Measurements from ENCODE around the gene OAS2.

Gene OAS2, protein sequence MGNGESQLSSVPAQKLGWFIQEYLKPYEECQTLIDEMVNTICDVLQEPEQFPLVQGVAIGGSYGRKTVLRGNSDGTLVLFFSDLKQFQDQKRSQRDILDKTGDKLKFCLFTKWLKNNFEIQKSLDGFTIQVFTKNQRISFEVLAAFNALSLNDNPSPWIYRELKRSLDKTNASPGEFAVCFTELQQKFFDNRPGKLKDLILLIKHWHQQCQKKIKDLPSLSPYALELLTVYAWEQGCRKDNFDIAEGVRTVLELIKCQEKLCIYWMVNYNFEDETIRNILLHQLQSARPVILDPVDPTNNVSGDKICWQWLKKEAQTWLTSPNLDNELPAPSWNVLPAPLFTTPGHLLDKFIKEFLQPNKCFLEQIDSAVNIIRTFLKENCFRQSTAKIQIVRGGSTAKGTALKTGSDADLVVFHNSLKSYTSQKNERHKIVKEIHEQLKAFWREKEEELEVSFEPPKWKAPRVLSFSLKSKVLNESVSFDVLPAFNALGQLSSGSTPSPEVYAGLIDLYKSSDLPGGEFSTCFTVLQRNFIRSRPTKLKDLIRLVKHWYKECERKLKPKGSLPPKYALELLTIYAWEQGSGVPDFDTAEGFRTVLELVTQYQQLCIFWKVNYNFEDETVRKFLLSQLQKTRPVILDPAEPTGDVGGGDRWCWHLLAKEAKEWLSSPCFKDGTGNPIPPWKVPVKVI

DNA sequence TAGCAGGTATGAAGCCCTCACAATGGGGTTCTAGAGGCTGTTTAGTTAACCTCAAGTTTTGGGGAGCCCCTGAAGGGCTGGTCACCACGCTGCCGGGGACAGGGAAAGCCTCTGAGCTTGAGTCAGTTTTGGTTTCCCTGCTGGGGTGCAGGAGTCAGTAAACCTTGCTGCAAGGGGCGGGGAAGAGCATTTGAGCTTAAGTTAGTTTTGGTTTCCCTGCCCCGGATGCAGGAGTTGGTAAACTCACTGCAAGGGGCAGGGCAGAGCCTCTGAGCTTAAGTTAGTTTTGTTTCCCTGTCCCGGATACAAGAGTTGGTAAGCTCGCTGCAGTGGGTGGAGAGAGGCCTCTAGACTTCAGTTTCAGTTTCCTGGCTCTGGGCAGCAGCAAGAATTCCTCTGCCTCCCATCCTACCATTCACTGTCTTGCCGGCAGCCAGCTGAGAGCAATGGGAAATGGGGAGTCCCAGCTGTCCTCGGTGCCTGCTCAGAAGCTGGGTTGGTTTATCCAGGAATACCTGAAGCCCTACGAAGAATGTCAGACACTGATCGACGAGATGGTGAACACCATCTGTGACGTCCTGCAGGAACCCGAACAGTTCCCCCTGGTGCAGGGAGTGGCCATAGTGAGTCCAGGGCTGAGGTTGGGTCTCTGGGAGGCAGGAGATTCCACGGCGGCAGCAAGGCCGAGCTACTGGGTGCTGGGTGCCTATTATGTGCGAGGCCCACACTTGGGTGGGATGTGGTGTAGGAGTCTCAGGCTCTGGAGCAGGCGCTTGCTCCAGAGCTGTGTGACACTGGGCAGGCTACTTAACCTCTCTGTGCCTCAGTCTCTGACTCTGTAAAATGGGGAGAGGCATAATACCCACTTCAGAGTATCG, at the start of gene OAS2:
TSS of gene OAS2 (plus strand) at position 357 of the 878 bp plus-strand sequence. CDS start at position 447, 90 bp downstream.
- DNase-seq: peak; percentile 96 to 100 (median 98)

DNA sequence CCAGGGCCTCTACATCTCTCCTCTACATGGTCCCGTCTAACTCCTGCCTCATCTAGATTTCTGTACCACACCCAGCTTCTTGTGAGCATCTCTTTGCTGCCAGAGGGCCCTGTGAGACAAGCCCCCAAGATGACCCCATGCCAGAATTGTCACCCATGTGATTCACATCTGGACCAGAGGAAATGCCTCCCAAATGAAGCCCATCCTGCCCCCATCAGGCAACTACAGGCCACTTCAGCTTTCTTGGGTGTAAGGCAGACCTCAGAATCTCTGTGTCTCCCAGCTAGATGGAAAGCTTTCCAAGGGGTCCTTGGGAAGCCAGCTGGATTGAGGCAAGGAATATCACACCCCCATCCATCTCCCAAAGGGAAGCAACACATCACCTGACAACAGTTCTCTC, 49.3 kb upstream of the OAS2 start:
- no peak for DNase-seq

DNA sequence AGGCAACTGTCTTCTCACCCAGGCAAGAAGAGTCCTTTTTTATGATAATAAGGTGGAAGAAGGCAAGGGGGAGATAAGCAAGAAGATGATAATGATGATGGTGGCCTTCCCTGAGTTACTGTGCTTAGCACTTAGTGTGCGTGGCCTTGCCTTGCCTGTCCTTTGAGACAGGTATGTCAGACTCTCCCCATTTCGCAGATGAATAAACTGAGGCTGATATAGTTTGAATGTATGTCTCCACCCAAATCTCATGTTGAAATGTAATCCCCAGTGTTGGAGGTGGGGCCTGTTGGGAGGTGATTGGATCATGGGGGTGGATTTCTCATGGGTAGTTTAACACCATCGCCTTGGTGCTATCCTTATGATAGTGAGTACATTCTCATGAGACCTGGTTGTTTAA, 48.6 kb upstream of the OAS2 start:
- DNase-seq: no peak

DNA sequence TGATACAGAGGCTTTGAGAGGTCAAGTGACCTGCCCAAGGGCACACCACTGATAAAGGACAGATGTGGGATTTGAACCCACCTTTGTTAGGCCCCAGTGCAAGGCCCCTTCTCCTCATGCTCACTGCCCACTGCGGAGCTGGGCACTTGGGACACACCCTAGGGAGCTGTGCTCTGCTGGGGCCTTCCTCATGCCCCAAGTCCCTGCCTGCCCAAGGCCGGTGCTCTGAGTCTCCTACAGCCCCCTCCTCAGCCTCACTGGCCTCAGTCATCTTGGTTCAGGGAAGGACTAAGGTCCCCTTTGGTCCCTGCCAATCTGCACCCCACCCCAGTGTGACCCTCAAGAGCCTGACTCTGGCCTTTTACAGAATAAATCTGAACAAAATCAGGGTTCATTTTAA, 48.0 kb upstream of the OAS2 start:
- DNase-seq: no peak

DNA sequence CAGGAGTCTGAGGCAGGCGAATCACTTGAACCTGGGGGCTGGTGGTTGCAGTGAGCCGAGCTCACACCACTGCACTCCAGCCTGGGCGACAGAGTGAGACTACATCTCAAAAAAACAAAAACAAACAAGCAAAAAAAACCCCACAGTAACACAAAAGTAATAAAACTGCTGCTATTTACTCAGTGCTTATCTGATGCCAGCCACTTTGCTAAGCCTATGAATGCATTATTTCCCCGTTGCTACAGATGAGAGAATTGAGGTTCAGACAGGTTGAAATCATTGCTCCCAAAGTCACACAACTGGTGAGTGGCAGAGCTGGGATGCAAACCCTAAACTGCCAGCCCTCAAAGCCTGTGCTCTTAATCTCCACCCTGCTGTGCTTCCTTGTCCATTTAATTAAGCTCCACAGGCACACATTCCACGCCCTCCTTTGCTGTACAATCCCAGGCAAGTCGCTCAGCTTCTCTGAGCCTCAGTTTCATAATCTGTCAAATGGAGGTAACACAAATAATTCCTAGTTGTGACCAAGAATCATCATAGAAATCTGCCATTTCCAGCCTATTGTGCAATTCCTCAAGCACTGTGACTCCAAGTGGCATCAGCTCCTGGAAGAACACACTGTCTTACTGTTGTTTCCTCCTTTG, 45.7 kb upstream of the OAS2 start:
- DNase-seq: peak; percentile 24 to 39 (median 37)

DNA sequence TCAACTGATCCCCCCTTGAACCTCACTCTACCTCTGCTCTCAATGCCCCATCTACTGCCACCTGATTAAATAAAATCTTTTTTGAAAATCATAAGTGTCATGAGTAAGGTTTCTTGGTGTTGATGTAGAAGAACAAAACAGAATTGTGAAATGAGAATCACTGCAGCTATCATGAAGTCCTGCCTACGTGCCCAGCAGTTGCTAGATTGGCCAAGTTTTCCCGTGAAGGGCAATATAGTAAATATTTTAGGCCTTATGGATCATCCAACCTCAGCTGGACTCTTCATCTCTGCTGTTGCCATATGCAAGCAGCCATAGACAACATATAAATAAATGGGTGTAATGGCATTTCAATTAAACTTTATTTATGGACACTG, 45.2 kb upstream of the OAS2 start:
- DNase-seq: peak in 2 of 3 donors; percentile 40 to 48

DNA sequence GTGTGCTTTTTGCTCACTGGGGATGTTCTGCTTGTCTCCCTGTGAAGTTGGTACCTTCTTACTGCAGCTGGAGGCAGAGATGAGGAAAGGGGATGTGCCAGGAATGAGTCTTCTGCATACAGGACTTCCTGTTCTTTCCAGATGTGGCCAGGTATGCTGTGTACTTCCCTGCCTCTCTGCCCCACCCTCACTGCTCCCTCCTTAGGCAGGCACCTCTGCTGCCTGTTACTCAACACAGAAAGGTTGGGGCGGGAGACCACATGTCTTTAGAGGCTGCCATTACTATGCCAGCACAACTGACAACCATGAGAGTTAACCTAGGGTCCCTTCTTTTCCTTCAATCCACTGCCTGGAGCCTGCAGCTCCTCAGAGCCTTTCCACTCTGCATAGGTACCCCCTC, 42.1 kb upstream of the OAS2 start:
- no peak for DNase-seq

DNA sequence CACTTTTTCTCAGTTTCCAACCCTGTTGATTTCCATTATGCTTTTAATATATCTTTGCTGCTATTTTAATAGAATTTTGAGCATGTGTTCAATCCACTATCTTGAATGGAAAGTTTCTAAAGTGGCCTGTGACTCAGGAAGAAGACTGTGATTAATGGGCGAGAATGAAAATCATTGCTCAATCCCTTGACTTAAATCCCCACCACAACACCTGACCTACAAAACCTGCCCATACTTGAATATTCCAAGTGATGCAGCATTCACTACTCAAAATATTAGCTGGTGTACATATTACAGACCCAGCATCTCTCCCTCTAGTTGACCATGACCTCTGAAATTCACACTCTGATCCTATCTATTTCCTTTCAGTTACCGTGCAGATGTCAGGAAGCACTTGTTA, 41.4 kb upstream of the OAS2 start:
- peak in 2 of 3 donors; percentile 44 to 59 for DNase-seq

DNA sequence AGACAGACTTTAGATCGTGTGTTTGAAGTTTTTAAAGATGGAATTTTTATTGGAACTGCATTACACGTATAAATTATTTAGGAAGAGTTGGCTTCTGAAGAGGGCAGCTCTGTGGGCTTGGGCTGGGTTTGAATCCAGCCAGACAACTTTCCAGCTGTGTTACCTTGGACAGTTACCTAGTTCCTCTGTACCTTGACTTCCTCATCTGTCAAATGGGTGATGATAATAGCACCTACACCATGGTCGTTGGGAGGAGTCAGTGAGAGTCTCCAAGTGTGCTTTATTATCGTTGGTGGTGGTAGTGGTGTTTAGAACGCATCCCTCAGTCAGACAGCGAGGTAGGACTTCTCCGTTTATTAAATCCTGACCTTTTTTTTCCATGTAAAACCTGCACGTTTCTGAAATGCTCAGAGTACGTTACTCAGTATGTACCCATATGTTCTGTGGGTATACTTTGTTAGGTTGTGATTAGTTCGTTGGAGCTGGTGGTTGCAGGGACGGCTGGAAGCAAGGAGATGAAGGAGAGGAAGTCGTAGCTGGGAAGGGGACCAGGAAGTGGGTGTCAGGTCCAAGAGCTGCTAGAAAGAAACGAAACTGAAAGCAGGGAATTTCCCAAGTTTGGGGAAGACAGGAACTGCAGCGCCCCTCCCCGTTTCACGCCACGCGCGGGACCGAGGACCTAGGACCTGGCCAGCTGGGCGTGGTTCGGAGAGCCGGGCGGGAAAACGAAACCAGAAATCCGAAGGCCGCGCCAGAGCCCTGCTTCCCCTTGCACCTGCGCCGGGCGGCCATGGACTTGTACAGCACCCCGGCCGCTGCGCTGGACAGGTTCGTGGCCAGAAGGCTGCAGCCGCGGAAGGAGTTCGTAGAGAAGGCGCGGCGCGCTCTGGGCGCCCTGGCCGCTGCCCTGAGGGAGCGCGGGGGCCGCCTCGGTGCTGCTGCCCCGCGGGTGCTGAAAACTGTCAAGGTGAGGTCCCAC, 40.3 kb upstream of the OAS2 start, which contains the start of gene OAS3:
TSS of gene OAS3 (plus strand) at position 734 of the 979 bp plus-strand sequence. CDS start at position 791, 57 bp downstream.
- DNase-seq: peak; percentile 100

DNA sequence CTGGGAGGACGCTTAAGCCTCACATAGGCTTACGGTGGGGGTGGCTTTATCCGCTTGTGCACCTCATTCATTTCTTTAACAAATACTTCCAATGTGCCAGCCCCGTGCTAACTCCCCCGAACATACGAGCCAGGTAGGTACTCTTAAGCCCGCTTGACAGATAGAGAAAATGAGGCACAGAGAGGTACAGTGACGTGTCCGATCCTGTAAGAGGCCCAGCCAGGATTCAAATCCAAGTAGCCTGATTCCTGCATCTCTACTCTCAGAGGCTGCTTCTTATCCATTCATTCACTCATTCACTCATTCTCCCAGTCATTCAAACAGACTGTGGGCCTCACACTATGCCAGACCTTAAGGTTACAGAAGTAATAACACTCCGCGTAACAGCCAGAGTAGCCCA, 39.6 kb upstream of the OAS2 start:
- peak in 2 of 3 donors; percentile 32 to 40 for DNase-seq

DNA sequence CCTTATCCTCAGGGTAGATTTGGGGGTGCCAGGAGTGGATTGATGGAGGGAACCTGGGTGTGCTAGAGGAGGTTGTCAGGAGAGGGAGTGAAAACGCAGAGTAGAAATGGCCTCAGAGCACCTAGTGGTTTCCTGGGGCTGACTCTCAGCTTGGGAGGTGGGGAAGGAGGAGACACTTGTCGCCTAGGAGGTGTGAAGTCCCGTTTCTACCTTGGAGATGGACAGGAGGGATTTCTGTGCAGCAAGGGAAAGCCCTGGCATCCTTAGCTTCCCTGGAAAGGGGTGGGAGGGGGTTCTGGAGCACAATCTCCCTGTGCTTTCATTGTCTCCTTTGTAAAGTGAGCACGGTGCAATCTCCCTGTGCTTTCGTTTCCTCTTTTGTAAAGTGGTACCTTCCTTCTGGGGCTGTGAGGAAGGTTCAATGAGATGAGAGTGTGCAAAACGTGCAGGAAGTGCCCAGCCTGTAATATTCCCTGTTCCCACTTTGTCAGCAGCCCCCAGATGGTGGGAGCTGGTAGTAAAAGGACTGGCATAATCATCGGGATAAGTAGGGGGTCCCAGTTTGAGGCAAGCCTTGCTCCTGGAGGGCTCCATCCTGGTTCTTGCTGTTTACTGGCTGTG, 38.4 kb upstream of the OAS2 start:
- peak; percentile 42 to 59 (median 44) for DNase-seq

DNA sequence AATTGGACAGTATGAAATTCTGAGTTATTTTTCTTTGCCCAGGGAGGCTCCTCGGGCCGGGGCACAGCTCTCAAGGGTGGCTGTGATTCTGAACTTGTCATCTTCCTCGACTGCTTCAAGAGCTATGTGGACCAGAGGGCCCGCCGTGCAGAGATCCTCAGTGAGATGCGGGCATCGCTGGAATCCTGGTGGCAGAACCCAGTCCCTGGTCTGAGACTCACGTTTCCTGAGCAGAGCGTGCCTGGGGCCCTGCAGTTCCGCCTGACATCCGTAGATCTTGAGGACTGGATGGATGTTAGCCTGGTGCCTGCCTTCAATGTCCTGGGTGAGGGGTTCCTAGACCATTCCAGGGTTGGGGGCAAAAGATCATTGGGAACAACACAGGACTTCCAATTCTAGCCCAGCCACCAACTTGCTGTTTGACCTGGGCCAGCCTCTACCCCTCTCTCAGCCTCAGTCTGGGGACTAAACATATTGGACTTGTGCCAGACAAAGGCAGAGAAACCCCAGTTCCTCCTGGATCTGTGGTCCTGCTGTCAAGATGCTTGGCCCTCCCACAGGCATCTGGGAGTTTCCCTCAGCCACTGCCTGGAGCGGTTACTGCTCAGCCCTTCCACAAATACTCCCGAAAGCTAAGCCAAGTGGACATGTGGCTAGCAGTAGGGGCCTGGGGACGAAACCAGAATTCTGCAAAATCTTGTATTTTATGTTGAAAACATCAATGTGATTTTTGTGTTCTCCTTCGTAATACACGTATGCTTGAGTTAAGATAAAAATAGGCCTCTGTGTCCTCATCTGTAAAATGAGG, 36.6 kb upstream of the OAS2 start:
- peak in 1 of 3 donors; percentile 30 for DNase-seq

DNA sequence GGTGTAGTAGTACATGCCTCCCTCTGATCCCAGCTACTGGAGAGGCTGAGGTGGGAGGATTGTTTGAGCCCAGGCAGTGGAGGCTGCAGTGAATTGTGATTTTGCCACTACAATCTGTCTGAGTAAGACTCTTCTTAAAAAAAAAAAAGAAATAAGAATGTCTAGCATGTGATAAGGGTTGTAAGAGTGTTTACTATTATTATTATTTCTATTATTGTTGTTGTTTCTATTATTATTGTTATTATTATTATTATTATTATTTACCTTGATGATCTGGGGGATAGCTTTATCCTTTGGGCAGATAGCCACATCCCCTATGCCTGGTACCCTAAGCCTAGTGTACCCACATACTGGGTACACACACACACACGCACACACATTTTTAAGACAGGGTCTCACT, 35.7 kb upstream of the OAS2 start:
- DNase-seq: no peak

DNA sequence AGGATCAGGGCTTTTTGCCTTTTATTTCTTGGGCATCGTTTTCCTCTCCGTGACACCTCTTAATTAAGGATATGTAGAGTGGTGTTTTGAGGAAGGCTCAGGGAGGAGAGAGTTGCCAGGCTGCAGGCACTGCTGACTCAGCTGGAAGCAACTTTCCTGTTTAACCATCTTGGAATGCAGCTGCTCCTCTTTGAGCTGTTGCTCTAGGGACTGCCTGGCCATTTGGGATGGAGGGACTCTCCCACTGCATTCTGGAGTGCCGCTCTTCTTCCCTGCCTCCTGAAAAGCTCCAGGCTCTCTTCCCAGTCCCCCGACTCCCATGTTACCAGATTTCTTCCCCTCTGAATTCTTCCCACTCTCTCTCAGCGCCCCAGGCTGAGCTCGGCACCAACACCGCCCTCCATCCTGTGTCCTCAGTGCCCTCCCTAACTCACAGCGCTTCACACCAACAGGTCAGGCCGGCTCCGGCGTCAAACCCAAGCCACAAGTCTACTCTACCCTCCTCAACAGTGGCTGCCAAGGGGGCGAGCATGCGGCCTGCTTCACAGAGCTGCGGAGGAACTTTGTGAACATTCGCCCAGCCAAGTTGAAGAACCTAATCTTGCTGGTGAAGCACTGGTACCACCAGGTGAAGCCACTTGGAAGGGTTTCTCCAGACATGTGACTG, 34.2 kb upstream of the OAS2 start:
- DNase-seq: no peak

DNA sequence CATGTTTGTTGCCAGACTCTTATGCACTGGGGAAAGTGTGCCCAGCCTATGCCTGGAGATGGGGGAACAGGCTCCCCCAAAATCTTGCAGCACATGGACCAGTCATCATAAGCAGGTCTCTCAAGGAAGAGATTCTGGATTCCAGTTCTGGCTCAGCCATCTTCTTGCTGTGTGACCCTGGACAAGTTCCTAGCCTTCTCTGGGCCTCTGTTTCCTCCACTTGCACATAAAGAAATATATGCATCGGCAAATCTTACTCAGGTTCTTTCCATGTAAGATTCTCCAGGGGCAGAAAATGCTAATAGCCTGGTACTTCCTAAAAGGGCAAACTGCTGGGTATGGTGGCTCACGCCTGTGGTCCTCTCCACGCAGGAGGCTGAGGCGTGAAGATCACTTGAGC, 32.8 kb upstream of the OAS2 start:
- DNase-seq: no peak

DNA sequence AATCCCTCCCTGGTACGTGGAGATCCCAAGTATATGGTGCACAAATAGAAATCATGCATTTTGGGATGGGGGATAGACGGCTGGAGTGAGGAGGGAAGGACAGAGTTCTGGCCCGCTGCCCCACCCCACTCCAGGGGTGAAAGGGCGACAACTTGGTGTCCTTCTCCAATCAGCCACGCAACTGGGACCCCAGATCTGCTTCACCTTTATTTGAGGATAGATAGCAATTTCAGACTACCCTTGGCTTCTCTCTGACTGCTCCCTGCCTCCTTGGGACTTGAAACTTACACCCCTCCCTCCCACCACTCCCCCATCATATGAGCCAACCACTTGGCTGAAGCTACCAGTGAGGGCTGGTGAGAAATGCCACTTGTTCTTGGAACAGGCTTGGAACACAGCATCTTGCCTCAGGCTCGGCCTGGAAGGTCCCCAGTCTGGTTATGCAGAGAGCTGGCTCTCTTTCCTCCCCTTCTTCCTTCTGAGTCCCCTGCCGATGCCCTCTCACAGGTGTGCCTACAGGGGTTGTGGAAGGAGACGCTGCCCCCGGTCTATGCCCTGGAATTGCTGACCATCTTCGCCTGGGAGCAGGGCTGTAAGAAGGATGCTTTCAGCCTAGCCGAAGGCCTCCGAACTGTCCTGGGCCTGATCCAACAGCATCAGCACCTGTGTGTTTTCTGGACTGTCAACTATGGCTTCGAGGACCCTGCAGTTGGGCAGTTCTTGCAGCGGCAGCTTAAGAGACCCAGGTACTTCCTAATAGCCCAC, 31.9 kb upstream of the OAS2 start:
- DNase-seq: no peak

DNA sequence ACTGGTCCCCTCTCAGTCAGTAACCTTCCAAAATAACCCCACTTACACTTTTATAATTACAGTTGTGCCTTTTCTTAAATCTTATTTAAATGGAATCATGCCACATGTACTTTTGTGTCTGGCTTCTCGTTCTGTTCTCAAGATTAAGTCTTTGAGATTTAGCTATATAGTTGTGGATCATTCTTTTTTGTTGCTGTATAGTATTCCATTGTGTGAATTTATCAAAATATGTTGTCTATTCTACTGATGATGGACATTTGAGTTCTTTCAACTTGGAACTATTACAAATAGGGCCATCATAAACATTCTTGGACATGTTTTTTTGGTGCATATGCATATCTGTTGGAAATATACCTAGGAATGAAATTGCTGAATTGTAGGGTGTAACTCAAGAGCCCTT, 31.0 kb upstream of the OAS2 start:
- no peak for DNase-seq

DNA sequence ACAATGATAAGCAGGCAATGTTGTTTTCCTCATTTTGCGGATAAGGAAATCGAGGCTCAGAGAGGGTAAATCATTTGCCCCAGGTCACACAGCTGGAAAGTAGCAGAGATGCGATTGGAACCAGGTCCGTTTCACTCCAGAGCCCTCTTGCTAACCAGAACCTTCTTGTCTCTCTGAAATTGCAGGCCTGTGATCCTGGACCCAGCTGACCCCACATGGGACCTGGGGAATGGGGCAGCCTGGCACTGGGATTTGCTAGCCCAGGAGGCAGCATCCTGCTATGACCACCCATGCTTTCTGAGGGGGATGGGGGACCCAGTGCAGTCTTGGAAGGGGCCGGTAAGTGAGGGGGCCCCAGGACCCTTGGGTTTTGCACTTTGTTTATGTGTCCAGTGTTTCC, 30.6 kb upstream of the OAS2 start:
- DNase-seq: no peak

DNA sequence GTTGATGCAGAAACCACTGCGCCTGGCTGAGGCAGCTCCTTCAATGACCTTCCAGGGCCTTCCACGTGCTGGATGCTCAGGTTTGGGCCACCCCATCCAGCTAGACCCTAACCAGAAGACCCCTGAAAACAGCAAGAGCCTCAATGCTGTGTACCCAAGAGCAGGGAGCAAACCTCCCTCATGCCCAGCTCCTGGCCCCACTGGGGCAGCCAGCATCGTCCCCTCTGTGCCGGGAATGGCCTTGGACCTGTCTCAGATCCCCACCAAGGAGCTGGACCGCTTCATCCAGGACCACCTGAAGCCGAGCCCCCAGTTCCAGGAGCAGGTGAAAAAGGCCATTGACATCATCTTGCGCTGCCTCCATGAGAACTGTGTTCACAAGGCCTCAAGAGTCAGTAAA, 29.5 kb upstream of the OAS2 start:
- DNase-seq: no peak
